Thymus (tissue), 11 donors: ENCODE measurements around the gene HERC2. TPM values are rescaled to one million over a fixed set of nuclear protein-coding genes. Genes with fewer than 3 reads are reported as not detected.
"Not testable (repeated sequence)": the region's sequence is repeated elsewhere in the genome, so short reads cannot be mapped to it uniquely, and the experiment has no call there.

Source experiments
- DNase-seq, 9 donors: peaks; one replicate each; pipeline ENCODE4 v3.0.0-alpha.2; 2013; ENCODE audit warnings: low spot score in 9 of 9, low read depth in 6 of 9, missing footprints in 1 of 9
- H3K27ac ChIP-seq, 2 donors: one replicate each; pipeline ENCODE4 v1.5.1; 2013; ENCODE audit warnings: control low read depth in 1 of 2, low read depth in 1 of 2, low read length in 1 of 2, mild to moderate bottlenecking in 1 of 2, moderate library complexity in 1 of 2
- H3K27me3 ChIP-seq, 2 donors: one replicate each; pipeline ENCODE4 v1.5.1; 2013; ENCODE audit warnings: low read length in 1 of 2; ENCODE audit not compliant: control insufficient read depth in 2 of 2, insufficient read depth in 1 of 2
- H3K36me3 ChIP-seq, 2 donors: one replicate each; pipeline ENCODE4 v1.5.1; 2013; ENCODE audit warnings: low read length in 1 of 2, mild to moderate bottlenecking in 1 of 2, moderate library complexity in 1 of 2; ENCODE audit not compliant: control insufficient read depth in 2 of 2, insufficient read depth in 2 of 2
- H3K4me1 ChIP-seq, 2 donors: one replicate each; pipeline ENCODE4 v1.5.1; 2013; ENCODE audit warnings: low read length in 2 of 2; ENCODE audit not compliant: control insufficient read depth in 2 of 2, insufficient read depth in 2 of 2
- H3K4me3 ChIP-seq, 2 donors: one replicate each; pipeline ENCODE4 v1.5.1; 2013; ENCODE audit warnings: low read length in 2 of 2, control low read depth in 1 of 2, mild to moderate bottlenecking in 1 of 2
- H3K9me3 ChIP-seq, 2 donors: one replicate each; pipeline ENCODE4 v1.5.1; 2013; ENCODE audit warnings: low read length in 1 of 2, mild to moderate bottlenecking in 1 of 2; ENCODE audit not compliant: control insufficient read depth in 2 of 2, insufficient read depth in 1 of 2
- WGBS: extraction: QIAGEN DNeasy Blood & Tissue Kit; methylation state at CpG from one replicate; pipeline ENCODE4 v1.1.7; 2013; 5-methylcytosine and 5-hydroxymethylcytosine counted together
- polyA plus RNA-seq: library from polyadenylated mRNA; stranded (reverse); fragments of 200-250 nt; gene quantifications from one replicate; pipeline ENCODE4 v1.2.3, GENCODE V29; 2013
- total RNA-seq: library from RNA; stranded (reverse); fragments of 120-200 nt; gene quantifications from one replicate; pipeline ENCODE4 v1.2.4, GENCODE V29; 2013
- donor health status: healthy.

The HERC2 gene
- total and polyA plus RNA-seq, 2 donors = 18.7 to 27.1 TPM

DNA sequence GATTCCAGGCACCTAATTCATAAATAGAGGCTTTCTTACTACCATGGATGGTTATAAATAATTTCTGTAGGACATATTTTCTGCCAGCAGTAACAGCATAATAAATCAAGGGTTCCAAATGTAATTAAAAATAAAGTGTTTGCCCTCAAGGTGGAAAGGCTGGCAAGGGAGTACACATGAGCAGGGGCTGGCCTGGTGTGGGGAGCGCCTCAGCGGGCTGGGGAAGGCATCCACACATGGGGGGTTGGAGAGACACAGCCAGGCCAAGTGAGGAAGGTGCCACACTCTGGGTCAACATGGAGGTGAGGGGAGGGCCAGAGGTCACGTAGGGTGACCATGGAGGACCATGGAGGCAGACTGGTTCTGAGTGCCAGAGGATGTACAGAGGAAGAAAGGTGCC, 157.1 kb downstream of the HERC2 start:
- H3K9me3 ChIP-seq = no peaks in the 10 kb centered on the region
- H3K27ac ChIP-seq = no peak overlapping the region
- no peaks in the 10 kb centered on the region for H3K27me3 ChIP-seq
- H3K4me3 ChIP-seq = no peak overlapping the region
- H3K36me3 ChIP-seq = peaks cover 33 to 51% of the 10 kb centered on the region in 2 donors
- no peak for DNase-seq
- H3K4me1 ChIP-seq = no peaks in the 10 kb centered on the region
- 98% methylated on average over 3 of the region's 3 CpGs for WGBS

DNA sequence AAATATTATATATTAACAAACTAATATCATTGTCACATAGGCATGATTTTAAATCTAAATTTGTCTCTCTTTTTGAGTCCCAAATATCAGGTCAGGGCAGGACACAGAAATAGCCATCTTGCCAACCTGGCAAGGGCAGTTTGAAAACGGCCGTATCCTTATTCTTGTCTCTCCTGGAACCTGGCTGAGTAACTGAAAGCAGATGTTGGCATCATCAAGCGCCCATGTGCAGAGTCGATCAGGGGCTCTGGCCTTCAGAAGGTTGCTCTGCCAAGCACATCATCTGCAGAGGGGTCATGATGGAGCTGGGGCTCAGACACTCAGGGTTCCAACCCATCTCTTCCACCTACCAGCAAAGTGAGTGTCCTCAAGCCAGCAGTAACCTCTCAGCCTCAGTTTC, 167.7 kb downstream of the HERC2 start:
- Histone ChIP-seq H3K4me1 (no peaks in the 10 kb centered on the region), H3K27ac (no peak overlapping the region), H3K4me3 (no peak overlapping the region), H3K27me3 (no peaks in the 10 kb centered on the region), H3K36me3 (peaks cover 0 to 12% of the 10 kb centered on the region in 2 donors), H3K9me3 (no peaks in the 10 kb centered on the region)
- no peak for DNase-seq
- WGBS = 95% methylated on average over 4 of the region's 4 CpGs

DNA sequence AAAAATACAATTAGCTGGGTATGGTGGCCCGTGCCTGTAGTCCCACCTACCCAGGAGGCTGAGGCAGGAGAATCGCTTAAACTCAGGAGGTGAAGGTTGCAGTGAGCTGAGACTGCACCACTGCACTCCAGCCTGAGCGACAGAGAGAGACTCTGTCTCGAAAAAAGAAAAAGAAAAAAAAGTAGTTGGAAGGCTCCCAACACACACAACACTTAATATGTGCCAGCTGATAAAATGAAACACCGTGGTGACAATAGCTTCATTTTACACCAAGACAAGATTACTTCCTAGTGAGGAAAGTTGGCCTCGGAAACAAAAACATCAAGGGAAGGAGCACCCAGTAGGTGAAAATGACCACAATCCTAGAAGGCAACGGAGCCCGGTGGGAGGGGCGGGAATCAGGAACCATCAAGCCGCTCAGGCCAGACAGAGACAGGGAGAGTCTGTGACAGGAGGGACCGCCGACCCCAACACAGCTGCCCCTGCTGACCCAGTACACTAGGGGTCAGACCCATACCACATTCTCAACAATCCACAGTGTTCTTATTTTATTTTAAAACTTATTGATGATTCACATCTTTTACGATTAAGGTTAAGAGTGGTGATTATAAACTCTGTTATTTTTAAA, 168.4 kb downstream of the HERC2 start:
- 95% methylated on average over 13 of the region's 13 CpGs for WGBS
- Histone ChIP-seq H3K27ac (no peak overlapping the region), H3K36me3 (peaks cover 0 to 12% of the 10 kb centered on the region in 2 donors), H3K27me3 (no peaks in the 10 kb centered on the region), H3K9me3 (no peaks in the 10 kb centered on the region), H3K4me1 (no peaks in the 10 kb centered on the region), H3K4me3 (no peak overlapping the region)
- no peak for DNase-seq

DNA sequence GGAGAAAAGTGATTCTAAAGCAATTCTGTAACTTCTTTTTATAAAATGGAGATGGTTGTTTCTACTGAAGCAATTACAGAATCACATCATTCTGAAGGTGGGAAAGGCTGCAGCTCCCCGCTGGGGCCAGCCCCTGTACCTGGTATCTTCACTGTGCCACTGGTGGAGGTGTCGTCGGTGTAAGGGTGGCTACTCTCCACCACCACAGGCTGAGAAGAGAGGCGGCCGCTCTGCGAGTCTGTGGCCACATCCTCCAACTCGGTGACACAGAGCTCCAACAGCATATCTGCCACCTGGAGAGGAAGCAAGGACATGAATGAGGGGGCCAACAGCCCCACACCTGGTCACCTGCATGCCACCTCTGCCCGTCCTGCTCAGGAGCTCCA, 169.4 kb downstream of the HERC2 start:
- DNase-seq, H3K27ac ChIP-seq, H3K27me3 ChIP-seq, H3K4me1 ChIP-seq, H3K4me3 ChIP-seq, H3K9me3 ChIP-seq: not testable (repeated sequence)
- H3K36me3 ChIP-seq = peaks cover 0 to 12% of the 10 kb centered on the region in 2 donors
- WGBS = 96% methylated on average over 8 of the region's 8 CpGs

DNA sequence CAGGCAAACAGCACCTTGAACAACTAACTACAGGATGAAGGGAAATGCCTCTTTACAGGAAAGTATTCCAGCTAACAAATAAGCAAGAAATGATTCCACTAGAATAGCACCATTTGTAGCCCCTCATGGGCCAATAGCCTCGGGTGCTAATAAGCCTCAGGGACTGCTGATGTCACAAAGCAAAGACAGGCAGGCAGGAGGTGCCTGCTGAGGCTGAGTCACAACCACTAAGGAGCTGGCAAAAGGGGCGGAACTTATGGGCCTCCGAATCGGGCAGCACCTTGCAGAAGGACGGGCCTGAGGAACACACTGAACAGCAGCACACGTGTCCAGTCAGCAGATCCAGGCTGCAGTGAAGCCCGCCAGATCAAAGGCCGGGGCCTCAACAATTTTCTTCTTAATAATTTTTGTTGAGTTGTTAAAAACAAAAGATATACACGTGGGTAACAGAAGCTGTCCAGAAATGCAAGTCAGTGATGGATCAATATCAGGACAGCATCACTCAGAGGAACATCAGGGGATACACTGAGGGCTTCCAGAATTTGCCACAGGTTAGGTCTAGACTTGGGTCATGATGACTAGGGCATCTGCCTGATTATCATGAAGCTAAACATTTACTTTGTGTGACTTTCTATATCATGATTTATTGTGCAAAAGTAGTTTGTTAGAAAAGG, 170.0 kb downstream of the HERC2 start:
- not testable (repeated sequence) for H3K27me3 ChIP-seq, H3K9me3 ChIP-seq, H3K4me3 ChIP-seq, H3K27ac ChIP-seq, H3K4me1 ChIP-seq, DNase-seq
- 81% methylated on average over 6 of the region's 9 CpGs for WGBS
- H3K36me3 ChIP-seq = peaks cover 0 to 12% of the 10 kb centered on the region in 2 donors

DNA sequence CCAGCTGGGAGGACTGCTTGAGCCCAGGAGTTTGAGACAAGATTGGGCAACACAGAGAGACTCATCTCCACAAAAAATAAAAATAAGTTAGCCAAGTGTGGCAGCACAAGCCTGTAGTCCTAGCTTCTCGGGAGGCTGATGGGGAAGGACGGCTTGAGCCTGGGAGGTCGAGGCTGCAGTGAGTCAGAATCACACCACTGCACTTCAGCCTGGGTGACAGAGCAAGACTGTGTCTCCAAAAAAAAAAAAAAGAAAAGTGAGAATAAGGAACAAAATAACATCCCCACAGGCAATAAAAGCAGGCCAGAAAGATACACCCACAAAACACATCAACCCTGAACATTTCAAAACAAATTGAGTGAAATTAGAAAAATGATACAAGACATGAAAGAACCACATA, 174.2 kb downstream of the HERC2 start:
- Histone ChIP-seq H3K27me3 (no peaks in the 10 kb centered on the region), H3K27ac (no peak overlapping the region), H3K36me3 (peaks cover 21 to 37% of the 10 kb centered on the region in 2 donors), H3K4me3 (no peak overlapping the region), H3K4me1 (no peaks in the 10 kb centered on the region), H3K9me3 (peaks cover 0 to 2% of the 10 kb centered on the region in 2 donors)
- DNase-seq = no peak
- 99% methylated on average over 3 of the region's 3 CpGs for WGBS

DNA sequence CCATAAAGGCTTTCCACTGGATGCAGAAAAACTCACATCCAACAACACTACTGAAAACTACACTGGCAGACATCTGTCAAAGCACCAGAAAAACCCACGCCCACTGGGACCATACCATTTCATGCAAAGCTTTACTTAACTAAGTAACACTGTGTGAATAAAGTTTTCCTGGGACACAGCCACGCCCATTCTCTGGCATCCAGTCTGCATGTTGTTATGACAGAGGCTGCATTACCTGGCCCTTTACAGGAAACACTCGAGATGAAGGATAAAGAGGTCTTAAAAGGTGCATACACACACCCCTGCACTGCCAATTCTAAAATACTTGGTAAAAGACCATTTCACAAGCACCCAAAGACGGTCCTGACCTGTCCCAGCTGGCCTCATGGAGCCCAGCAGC, 176.6 kb downstream of the HERC2 start:
- H3K9me3 ChIP-seq, H3K4me3 ChIP-seq, H3K4me1 ChIP-seq, DNase-seq, H3K27me3 ChIP-seq, H3K27ac ChIP-seq: not testable (repeated sequence)
- H3K36me3 ChIP-seq = peaks cover 24 to 43% of the 10 kb centered on the region in 2 donors
- 98% methylated on average over 4 of the region's 4 CpGs for WGBS

DNA sequence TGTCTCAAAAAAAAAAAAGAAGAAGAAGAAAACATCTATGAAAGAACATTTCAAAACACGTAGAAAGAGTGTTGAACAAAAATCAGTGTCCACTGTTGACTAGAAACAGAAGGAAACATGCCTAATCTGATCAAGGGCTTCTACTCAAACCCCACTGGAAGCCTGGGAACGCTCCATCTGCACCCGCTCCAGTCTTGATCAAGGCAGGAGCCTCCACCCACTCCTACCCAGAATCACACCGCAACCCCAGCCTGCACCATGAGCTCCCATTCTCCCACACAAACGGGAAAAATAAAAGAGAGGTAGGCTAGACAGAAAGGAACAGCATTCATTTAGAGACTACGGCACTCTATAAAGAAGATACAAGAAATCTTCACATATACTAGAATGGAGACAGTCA, 181.9 kb downstream of the HERC2 start:
- Histone ChIP-seq H3K4me1 (peaks cover 0 to 2% of the 10 kb centered on the region in 2 donors), H3K27ac (no peak overlapping the region), H3K9me3 (no peaks in the 10 kb centered on the region), H3K27me3 (no peaks in the 10 kb centered on the region), H3K36me3 (peaks cover 19 to 27% of the 10 kb centered on the region in 2 donors), H3K4me3 (no peak overlapping the region)
- WGBS = 91% methylated on average over 6 of the region's 6 CpGs
- no peak for DNase-seq

DNA sequence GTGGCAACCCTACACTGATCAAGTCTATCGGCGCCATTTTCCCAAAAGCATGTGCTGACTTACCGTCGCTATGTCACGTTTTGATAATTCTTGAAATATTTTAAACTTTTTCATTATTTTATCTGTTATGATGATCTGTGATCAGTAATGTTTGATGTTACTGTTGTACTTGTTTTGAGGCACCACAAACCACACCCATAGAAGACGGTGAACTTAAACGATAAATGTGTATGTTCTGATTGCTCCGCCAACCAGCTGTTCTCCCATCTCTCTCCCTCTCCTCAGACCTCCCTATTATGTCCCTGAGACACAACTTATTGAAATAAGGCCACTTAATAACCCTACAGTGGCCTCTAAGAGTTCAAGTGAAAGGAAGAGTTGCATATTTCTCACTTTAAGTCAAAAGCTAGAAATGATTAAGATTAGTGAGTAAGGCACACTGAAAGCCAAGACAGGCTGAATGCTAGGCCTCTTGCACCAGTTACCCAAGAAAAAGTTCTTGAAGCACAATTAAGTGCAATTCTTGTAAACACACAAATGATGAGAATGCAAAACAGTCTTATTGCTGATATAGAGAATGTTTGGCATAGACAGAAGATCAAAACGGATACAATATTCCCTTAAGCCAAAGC, 184.5 kb downstream of the HERC2 start:
- H3K4me3 ChIP-seq, H3K4me1 ChIP-seq, H3K9me3 ChIP-seq, H3K27me3 ChIP-seq, DNase-seq, H3K27ac ChIP-seq: not testable (repeated sequence)
- WGBS = 78% methylated on average over 9 of the region's 9 CpGs
- H3K36me3 ChIP-seq = peaks cover 4 to 11% of the 10 kb centered on the region in 2 donors
